ENCODE measurements around the gene SERPINA5.
A peak's percentile ranks its signal among the peaks of the same experiment; 100 is the strongest.

Gene SERPINA5

GRCh38 chr14:94581127-94581999 is at the start of gene SERPINA5:
SERPINA5 (plus strand) TSS chr14:94581426; CDS start chr14:94587363, 5,937 bp downstream.
- DNase-seq (ENCODE audit: low read depth): peak; percentile 45

- no peak for DNase-seq (ENCODE audit: low read depth)
Measured at GRCh38 chr14:94532447-94532846, 48.8 kb upstream of the SERPINA5 start.

- DNase-seq (ENCODE audit: low read depth): no peak
Measured at GRCh38 chr14:94535506-94535905, 45.7 kb upstream of the SERPINA5 start.

DNA sequence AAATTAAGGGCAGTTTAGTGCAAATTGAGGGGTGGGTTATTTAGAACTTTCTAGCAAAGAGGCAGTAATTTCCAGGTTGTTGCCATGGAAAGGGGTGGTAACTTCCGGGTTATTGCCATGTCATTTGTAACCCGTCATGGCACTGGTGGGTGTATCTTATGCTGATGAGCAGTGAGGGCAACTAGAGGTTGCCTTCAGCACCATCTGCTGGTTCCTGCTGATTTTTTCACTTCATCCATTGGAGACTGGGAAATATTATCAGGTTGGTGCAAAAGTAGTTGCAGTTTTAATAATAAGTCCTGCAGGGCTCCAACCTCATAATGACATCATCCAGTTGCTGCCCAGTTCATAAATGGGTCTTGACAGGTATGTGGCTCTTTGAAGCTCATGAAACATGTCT is 44.4 kb upstream of the SERPINA5 start:
- DNase-seq (ENCODE audit: low read depth): no peak

- no peak for DNase-seq (ENCODE audit: low read depth)
Measured at GRCh38 chr14:94538070-94538740, 43.0 kb upstream of the SERPINA5 start.

DNA sequence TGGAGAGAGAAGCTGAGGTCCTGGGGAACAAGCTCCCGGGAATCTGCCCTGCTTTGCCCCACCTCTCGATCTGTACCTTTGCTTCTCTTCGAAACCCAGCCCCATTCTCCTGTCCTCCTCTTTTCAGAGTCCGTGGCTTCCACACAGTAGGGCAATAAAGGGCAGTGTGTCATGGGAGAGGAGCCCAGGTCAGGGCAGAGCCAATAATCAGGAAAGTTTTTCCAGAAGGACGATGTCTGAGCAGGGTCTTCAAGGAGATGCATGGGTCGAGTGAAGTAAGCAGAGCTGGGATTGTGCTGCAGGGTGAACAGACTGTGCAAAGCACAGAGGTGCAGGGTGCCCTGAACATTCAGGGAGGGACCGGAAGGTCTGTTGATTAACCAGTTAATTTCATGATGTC is 42.0 kb upstream of the SERPINA5 start:
- no peak for DNase-seq (ENCODE audit: low read depth)

DNA sequence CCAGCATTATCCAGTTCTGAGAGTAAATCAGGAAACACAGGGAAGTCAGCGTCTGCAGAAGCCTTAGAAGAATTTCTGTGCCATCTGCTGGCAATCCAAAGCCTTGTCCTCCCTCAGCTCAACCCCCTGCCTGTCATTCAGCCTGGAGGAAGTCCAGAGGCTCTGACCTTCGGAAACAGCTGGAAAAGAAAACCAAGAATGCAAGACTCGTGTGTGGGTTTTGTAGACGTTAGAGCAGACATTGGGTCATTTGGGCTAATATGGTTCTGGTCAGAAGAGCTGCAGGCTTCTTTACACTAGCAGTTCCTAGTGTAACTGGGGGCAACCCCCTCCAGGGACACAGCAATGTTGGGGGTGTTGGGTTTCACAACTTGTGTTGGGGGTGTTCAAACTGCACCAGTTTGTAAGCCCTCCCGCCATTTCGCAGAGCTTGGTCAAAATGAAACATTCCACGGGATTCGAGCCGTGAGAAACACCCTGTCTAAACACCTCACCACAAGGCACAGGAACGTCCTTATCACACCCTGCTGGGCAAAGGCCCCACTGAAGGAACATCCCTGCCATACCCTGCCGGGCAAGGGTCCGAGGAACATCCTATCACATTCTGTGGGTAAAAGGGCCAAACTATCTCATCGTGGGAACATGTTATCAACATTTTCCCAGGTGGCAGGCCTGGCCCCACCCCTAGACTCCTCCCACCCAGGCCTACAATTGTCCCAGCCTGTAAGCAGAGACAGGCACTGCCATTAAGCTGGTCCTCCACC is 41.0 kb upstream of the SERPINA5 start:
- DNase-seq (ENCODE audit: low read depth): peak; percentile 46

- DNase-seq (ENCODE audit: low read depth): no peak
Measured at GRCh38 chr14:94541234-94541975, 39.8 kb upstream of the SERPINA5 start.

DNA sequence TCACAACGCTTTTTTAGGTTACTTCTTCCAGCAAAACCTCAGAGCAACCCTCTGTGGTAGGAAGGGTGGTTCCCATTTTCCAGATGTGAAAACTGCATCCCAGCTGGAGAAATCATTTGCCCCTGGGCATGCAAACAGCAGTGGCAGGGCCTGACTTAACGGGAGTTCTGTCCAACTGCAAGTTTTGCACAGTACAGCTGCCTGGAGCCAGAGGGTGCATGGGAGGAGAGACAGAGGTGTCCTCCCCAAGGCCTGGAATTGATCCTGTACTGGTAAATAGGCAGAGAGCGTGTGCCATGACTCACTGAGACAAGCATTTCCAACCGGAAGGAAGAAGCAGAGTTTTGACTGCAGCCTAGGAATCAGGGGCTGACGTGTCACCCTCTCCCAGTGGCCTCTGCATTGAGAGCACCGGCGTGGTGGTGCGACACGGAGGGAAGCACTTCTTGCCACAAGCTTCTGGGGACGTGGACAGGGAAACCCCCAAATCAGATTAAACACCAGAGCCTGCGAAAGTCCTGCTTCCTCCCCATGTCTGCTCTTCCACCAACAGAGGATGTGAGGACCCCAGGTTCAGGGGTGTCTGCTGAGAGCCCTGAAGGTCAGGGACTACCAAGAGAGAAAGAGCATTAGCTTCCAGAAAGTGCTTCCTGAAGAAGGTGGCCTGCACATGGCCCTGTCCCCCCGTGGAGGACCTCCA is 39.0 kb upstream of the SERPINA5 start:
- DNase-seq (ENCODE audit: low read depth): no peak

DNA sequence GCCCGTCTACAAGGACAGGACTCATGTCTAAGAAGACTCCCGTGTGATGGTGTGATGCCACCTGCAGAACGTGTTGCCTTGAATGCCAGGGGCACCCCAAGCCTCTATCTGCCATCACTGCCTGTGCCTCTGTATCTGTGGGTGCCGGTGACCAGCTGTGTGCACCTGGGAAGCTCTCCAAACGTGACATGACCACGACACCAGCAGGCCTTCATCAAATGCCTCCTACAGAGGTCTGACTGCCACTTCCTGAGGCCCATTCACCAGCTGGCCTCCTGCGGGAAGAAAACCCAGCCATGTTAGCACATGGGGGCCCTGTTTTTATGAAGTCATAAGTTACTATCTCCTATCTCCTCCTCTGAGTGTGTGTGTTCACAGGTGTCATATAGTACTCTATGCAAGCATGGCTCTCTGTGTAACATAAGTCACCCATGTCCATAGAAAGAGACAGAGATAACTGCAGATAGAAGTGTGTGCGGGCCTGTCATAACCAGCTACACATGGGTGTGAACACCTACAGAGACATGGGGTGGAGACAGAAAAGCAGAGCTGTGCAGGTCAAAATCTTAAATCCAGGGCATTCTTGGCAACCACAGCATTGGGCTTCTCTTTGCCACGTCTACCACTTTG is 38.3 kb upstream of the SERPINA5 start:
- DNase-seq (ENCODE audit: low read depth): no peak

DNA sequence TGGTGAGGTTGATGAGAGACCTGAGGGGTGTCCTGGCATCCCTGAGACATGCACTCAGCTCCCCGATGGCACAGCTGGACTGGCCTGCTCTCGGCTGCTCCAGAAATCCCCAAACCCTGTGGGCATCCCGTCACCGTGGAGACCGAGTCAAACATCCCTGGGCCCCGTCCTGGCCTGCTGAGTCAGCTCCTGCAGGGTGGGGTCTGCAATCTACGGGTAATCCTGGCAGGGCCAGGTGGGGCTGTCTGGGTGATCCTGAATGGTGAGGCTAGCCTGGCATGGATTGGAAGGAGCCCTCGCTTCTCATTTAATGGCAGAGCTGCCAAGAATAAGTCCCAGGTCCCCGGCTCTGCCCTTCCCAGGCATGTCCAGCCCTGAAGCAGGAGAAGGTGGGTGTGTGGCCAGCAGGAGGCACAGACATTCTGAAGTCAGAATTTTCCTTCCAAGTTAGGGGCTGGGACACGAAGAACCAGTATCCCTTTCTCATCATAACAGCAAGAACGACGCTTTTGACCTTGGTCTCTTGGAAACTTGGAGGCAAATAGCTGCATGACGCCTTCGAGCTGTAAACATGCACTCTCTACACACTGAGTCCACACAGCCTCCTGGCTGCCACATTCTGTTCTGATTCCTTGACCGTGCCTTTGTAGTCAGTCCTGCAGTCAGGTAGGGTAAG is 37.6 kb upstream of the SERPINA5 start:
- no peak for DNase-seq (ENCODE audit: low read depth)

GRCh38 chr14:94544726-94545125 is 36.5 kb upstream of the SERPINA5 start:
- DNase-seq (ENCODE audit: low read depth): no peak

DNA sequence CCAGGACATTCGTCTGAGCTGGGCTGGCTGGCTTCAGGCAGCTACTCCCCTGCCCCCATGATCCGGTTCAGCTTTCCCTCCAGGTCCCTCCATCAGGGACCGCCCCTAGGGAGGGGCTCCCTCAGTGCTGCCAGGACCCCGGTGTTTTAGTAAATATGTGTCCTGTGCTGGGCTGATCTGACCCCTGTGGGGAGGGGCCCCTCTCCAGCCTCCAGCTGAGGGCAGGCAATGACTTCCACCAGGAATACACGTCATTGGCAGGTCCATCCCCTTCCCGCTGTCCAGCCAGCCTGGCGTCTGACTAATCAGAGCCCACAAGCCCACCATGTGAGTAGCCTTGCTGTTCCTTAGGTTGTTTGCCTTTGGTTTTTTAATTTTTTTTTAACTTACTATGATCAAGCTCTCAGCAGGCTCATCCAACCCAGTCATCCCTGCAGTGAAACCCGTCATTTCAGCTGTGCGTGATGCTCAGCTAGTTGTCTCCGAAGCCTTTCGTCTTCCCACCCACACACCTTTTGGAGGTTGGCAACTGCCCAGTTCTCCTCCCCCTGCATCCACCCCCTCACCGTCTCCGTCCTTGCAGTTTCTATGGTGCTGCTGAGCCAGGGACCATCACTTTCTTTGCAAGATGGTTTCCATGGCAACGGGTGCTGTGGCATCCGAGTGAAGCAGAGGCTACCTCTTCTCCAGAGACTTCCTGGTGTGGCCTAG is 35.9 kb upstream of the SERPINA5 start:
- no peak for DNase-seq (ENCODE audit: low read depth)

DNA sequence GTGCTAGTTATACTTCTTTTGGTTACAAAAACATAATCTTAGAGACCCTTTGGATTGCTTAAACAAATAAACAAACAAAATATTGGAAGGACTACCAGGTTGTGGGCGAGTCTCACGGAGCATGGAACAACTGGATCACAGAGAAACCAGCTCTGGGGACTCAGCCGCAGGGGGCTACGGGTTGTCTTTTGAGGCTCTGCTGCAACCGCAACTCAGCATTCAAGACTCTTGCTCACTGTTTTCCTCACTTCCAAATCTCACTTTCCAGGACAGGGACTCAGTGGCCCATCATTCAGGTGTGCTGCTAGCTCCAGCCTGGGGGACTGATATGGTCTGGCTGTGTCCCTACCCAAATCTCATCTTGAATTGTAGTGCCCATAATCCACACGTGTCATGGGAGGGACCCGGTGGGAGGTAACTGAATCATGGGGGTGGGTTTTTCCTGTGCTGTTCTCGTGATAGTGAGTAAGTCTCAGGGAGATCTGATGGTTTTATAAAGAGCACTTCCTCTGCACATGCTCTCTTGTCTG is 34.0 kb upstream of the SERPINA5 start:
- DNase-seq (ENCODE audit: low read depth): no peak

- DNase-seq (ENCODE audit: low read depth): no peak
Measured at GRCh38 chr14:94547726-94548125, 33.5 kb upstream of the SERPINA5 start.

GRCh38 chr14:94548131-94548998 is 32.9 kb upstream of the SERPINA5 start:
- no peak for DNase-seq (ENCODE audit: low read depth)

DNA sequence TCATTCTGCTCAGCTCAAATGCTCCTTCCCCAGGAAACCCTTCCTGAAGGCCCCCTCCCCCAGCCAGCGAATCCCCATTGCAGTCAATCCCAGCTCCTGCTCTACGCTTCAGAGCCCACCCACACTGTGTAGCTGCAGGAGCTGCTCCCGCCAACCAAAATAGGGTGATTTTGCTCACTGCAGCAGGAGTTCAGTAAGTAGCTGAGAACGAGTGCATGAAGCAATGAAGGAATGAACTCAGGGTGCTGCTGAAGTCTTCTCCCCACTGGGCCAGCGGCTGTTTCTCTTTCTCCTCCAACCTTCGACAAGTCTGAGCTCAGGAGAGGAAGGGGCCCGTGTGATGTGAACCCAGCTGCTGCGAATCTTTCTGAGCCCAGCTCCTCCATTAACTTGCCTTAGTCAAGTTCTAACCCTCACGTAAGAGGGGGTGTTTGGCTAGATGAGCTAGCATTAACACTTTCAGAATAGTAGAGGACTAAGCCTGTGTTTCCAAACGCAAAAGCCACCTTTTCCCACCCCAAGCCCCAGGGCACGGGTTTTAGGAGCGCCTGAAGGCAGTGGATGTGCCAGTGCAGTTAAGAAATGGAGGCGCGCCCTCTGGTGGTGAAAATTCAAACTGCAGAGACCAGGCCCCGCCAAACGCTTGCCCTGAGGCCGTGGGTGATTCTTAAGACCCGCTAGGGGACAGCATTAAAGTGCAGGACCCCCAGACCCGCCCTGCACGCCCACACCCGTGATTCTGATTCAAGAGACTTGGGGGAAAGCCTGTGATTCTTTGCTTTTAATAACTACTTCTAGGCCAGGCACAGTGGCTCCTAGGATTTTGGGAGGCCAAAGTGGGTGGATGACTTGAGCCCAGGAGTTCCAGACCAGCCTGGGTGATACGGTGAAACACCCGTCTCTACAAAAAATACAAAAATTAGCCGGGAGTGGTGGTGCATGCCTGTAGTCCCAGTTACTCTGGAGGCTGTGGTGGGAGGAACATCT is 31.9 kb upstream of the SERPINA5 start:
- peak; percentile 27 for DNase-seq (ENCODE audit: low read depth)

All from amniotic epithelial cell (primary cell).